HepG2 (cell line): Measurements from ENCODE around the gene TNNT1. TPM values are rescaled to one million over a fixed set of nuclear protein-coding genes. Genes with fewer than 3 reads are reported as not detected.

Source experiments
- ATAC-seq: fragments of 200-7000 bp; cut with Tn5 transposase; 3 replicates; pipeline ENCODE4 v1.9.1; 2020; ENCODE audit warnings: mild to moderate bottlenecking, moderate library complexity
- BruUV-seq: library from RNA; stranded (reverse); fragments of 400-500 nt; replicated peaks from 2 replicates; lab custom pipeline; 2021; lab: Mats Ljungman, UMichigan
- CTCF ChIA-PET: fragments of 300-600 bp; formaldehyde crosslinking; extraction: SDS; loops from one replicate; lab custom pipeline; 2021; ENCODE audit warnings: low total read pairs, inconsistent platforms, low intra/inter-chr PET ratio; lab: Yijun Ruan, JAX
- POLR2A ChIA-PET: fragments of 350-600 bp; sonication (Branson Sonifier 250); formaldehyde crosslinking; loops from one replicate; lab custom pipeline; 2020; ENCODE audit warnings: antibody characterized with exemption, inconsistent platforms; lab: Yijun Ruan, JAX
- DNase-seq: peaks from one replicate; pipeline ENCODE4 v3.0.0-alpha.2; 2015; ENCODE audit warnings: low spot score
- FAIRE-seq: peaks from 3 replicates; lab custom pipeline; 2011; peaks lifted over from hg19 to GRCh38; lab: Jason Lieb, UNC
- H2AFZ ChIP-seq: one replicate; pipeline ENCODE4 v1.6.1; 2011; ENCODE audit warnings: low read length, inconsistent platforms
- H3K27ac ChIP-seq: fragments of 300-600 bp; 3 replicates; pipeline ENCODE4 v1.8.0; 2011; ENCODE audit warnings: mixed run types, mild to moderate bottlenecking, mixed read lengths, low read length, inconsistent platforms; ENCODE audit not compliant: insufficient read depth; ENCODE audit errors: extremely low read length
- H3K27me3 ChIP-seq, 2 experiments: fragments of 200-600 bp in 1 of 2; 2 replicates in 1 of 2; 3 replicates in 1 of 2; pipeline versions ENCODE4 v1.6.0 to v1.8.0; 2011; ENCODE audit warnings: low read length in 2 of 2, mild to moderate bottlenecking in 2 of 2, moderate library complexity in 2 of 2, inconsistent platforms in 1 of 2; ENCODE audit not compliant: insufficient read depth in 2 of 2, control insufficient read depth in 1 of 2
- H3K36me3 ChIP-seq, 2 experiments: fragments of 200-600 bp in 1 of 2; replicated peaks in 1 of 2; 2 replicates in 1 of 2; 3 replicates in 1 of 2; pipeline versions ENCODE4 v1.5.1 to v1.8.0; 2011; ENCODE audit warnings: low read length in 2 of 2, inconsistent platforms in 1 of 2; ENCODE audit not compliant: insufficient read depth in 2 of 2, control insufficient read depth in 1 of 2
- H3K4me1 ChIP-seq: 2 replicates; pipeline ENCODE4 v1.5.1; 2012; ENCODE audit warnings: low read length, inconsistent platforms; ENCODE audit not compliant: insufficient read depth
- H3K4me2 ChIP-seq: 2 replicates; pipeline ENCODE4 v1.6.0; 2011; ENCODE audit warnings: low read depth, low read length, inconsistent platforms
- H3K4me3 ChIP-seq, 3 experiments: fragments of 200-600 bp in 1 of 3; sonication (generic), shearing (Covaris generic) in 1 of 3; replicated peaks in 1 of 3; 2 replicates each; pipeline ENCODE4 v1.5.1; 2011 to 2016; ENCODE audit warnings: low read length in 3 of 3, inconsistent platforms in 2 of 3, low read depth in 2 of 3, mild to moderate bottlenecking in 2 of 3, control low read depth in 1 of 3, mixed read lengths in 1 of 3; ENCODE audit not compliant: insufficient read depth in 1 of 3
- H3K79me2 ChIP-seq: one replicate; pipeline ENCODE4 v1.6.1; 2011; ENCODE audit warnings: low read length, inconsistent platforms; ENCODE audit not compliant: insufficient read depth
- H3K9ac ChIP-seq: 2 replicates; pipeline ENCODE4 v1.6.0; 2011; ENCODE audit warnings: mild to moderate bottlenecking, low read depth, low read length, inconsistent platforms; ENCODE audit not compliant: insufficient read depth
- H3K9me3 ChIP-seq: 2 replicates; pipeline ENCODE4 v1.5.1; 2012; ENCODE audit warnings: mild to moderate bottlenecking, low read length
- H4K20me1 ChIP-seq: 2 replicates; pipeline ENCODE4 v1.6.0; 2011; ENCODE audit warnings: inconsistent platforms, mild to moderate bottlenecking, low read length, moderate library complexity; ENCODE audit not compliant: insufficient read depth
- WGBS: methylation state at CpG from one replicate; pipeline ENCODE4 v1.1.6; 2017; ENCODE audit warnings: low lambda C conversion rate; 5-methylcytosine and 5-hydroxymethylcytosine counted together
- in situ Hi-C: cut with HindIII; loops from 2 replicates; pipeline ENCODE4 v1.10.0; 2017; ENCODE audit warnings: low pct_unique_long_range_greater_than_20kb; ENCODE audit not compliant: extremely low pct_ligation_motif_present
- intact Hi-C: fragments of 100-400 bp; cut with micrococcal nuclease; formaldehyde crosslinking; loops from one replicate; pipeline ENCODE4 v1.10.0; 2022; ENCODE audit not compliant: unreplicated experiment
- polyA plus RNA-seq, 8 experiments: library from polyadenylated mRNA; depleted of rRNA in 3 of 8; stranded (reverse) in 7 of 8; unstranded in 1 of 8; fragments of >200 nt; fragmentation: Illumina TruSeq in 4 of 8; extraction: Trizol in 4 of 8; gene quantifications; 2 replicates each; pipeline versions ENCODE4 v1.2.1 to v1.2.3, GENCODE V29; 2011 to 2016; ENCODE audit warnings: low read depth in 4 of 8, missing spikeins in 1 of 8, mixed read lengths in 1 of 8; ENCODE audit not compliant: insufficient read depth in 1 of 8
- total RNA-seq, 5 experiments: library from RNA; depleted of rRNA; stranded (reverse); fragments of >200 nt; fragmentation: Illumina TruSeq; extraction: Trizol; gene quantifications; 2 replicates each; pipeline ENCODE4 v1.2.3, GENCODE V29; 2016; ENCODE audit warnings: low read depth in 1 of 5
- TF ChIP-seq, protein P1 (sequence below): sonication (generic); formaldehyde crosslinking; IDR thresholded peaks from 2 replicates; pipeline ENCODE4 v1.4.0; 2020; ENCODE audit warnings: missing genetic modification reagents
- TF ChIP-seq, protein P2 (sequence below): sonication (generic); formaldehyde crosslinking; IDR thresholded peaks from 2 replicates; pipeline ENCODE4 v1.8.1; 2023; ENCODE audit warnings: mild to moderate bottlenecking, missing genetic modification reagents

The TNNT1 gene
- total and polyA plus RNA-seq, 2 of the 13 experiments (the other 11 are each of a cell fraction or from before 2014, with no cell fraction given) = 1.3 to 2.4 TPM

DNA sequence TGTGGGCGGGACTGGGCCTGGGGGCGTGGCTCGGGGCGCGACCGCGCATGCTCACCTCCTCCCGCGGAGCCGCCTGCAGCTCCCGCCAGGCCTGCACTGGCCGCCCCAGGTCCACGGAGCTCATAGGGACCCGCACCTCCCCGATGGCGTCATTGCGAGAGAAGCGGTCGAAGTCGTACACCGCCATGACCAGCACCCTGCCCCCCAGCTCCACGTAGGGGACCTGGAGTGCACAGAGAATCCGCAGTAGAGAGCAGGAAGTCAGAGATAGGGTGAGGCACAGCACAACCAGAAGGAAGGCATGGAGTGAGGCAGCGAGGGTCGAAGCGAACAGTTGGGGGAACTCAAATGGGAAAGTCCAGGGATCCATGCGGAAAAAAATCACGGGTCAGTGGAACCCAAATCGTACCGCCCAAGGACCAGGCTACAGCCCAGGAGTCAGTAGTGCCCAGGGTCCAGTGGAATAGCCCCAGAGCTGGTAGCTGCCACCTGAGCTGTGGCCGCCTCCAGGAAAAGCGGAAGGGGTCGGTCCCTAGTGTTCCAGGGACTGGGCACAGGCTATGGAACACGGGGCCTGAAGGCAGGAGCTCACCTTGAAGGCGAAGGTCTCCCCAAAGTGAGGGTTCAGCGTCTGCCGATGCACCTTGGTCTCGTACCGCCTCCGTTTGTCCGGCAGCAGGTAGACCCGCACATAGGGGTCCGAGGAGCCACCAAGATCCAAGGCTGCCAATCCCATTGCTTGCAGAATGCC, 26.3 kb upstream of the TNNT1 start:
- H3K27me3 ChIP-seq = peaks cover 3 to 48% of the 10 kb centered on the region in 2 experiments
- no peak for FAIRE-seq
- TF ChIP-seq, protein P1, sequence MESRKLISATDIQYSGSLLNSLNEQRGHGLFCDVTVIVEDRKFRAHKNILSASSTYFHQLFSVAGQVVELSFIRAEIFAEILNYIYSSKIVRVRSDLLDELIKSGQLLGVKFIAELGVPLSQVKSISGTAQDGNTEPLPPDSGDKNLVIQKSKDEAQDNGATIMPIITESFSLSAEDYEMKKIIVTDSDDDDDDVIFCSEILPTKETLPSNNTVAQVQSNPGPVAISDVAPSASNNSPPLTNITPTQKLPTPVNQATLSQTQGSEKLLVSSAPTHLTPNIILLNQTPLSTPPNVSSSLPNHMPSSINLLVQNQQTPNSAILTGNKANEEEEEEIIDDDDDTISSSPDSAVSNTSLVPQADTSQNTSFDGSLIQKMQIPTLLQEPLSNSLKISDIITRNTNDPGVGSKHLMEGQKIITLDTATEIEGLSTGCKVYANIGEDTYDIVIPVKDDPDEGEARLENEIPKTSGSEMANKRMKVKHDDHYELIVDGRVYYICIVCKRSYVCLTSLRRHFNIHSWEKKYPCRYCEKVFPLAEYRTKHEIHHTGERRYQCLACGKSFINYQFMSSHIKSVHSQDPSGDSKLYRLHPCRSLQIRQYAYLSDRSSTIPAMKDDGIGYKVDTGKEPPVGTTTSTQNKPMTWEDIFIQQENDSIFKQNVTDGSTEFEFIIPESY (CRISPR knock-in tag) = peak; percentile 43; the same call in 1 of the 2 replicates
- TF ChIP-seq, protein P2, sequence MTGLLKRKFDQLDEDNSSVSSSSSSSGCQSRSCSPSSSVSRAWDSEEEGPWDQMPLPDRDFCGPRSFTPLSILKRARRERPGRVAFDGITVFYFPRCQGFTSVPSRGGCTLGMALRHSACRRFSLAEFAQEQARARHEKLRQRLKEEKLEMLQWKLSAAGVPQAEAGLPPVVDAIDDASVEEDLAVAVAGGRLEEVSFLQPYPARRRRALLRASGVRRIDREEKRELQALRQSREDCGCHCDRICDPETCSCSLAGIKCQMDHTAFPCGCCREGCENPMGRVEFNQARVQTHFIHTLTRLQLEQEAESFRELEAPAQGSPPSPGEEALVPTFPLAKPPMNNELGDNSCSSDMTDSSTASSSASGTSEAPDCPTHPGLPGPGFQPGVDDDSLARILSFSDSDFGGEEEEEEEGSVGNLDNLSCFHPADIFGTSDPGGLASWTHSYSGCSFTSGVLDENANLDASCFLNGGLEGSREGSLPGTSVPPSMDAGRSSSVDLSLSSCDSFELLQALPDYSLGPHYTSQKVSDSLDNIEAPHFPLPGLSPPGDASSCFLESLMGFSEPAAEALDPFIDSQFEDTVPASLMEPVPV (CRISPR knock-in tag) = no peak
- intact Hi-C loops = no loop called here
- no peaks in the 10 kb centered on the region for H3K79me2 ChIP-seq
- H3K4me3 ChIP-seq = no peak overlapping the region
- no peak overlapping the region for H3K9ac ChIP-seq
- peaks cover 6% of the 10 kb centered on the region; the same call in 1 of the 2 replicates for H4K20me1 ChIP-seq
- H3K4me1 ChIP-seq = peaks cover 31% of the 10 kb centered on the region
- H3K9me3 ChIP-seq = no peaks in the 10 kb centered on the region
- no peak overlapping the region for H3K4me2 ChIP-seq
- ATAC-seq = no peak
- ChIA-PET CTCF (no interaction called here), POLR2A (interaction anchor here (1.1 kb wide), 1 partner anchor 32 kb away, joined by 3 read pairs; no protein-coding TSS in a partner anchor)
- WGBS = 68% methylated on average over 13 of the region's 43 CpGs
- no peak overlapping the region for H3K27ac ChIP-seq
- no peak for DNase-seq
- no TSS peak for BruUV-seq
- no peak overlapping the region for H2AFZ ChIP-seq
- in situ Hi-C loops = no loop called here
- no peaks in the 10 kb centered on the region for H3K36me3 ChIP-seq
